Skeletal muscle satellite cell (primary cell): ENCODE results near the gene SCN8A.

Experiments used
- H3K27me3 ChIP-seq: 2 replicates; pipeline ENCODE4 v1.7.0; 2013; ENCODE audit warnings: low read length; ENCODE audit not compliant: control insufficient read depth, insufficient read depth
- H3K36me3 ChIP-seq: 2 replicates; pipeline ENCODE4 v1.7.0; 2013; ENCODE audit warnings: mild to moderate bottlenecking, control low read depth, low read length; ENCODE audit not compliant: insufficient read depth
- H3K4me1 ChIP-seq: 2 replicates; pipeline ENCODE4 v1.7.0; 2013; ENCODE audit warnings: low read length; ENCODE audit not compliant: control insufficient read depth, insufficient read depth
- H3K4me2 ChIP-seq: 2 replicates; pipeline ENCODE4 v1.7.0; 2013; ENCODE audit warnings: mild to moderate bottlenecking, low read length
- H3K4me3 ChIP-seq: 2 replicates; pipeline ENCODE4 v1.7.0; 2013; ENCODE audit warnings: low read length
- H3K9ac ChIP-seq: 2 replicates; pipeline ENCODE4 v1.7.0; 2013; ENCODE audit warnings: mild to moderate bottlenecking, low read depth, low read length, moderate library complexity
- H3K9me3 ChIP-seq: replicated peaks from 2 replicates; pipeline ENCODE4 v1.7.0; 2013; ENCODE audit warnings: mild to moderate bottlenecking, control low read depth, low read length

Gene SCN8A

DNA sequence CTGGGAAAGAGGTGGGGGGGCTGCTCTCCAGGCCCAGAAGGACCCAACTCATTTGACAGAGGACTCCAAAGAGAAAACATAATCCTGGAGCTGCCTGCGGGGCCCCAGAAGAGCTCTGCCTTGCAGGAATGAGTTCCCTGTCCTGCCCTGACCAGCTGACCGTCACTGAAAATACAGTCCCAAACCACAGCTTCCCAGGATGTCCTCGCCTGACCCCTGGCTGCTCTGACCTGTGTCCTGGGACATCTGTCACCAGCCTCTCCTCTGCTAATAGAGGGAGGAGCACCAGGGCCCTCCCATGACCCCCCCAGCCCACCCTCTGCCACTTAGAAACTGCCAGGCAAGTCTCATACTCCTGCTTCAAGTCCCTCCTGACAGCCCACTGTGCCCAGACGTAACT lies 247.7 kb downstream of the SCN8A start:
- no peaks in the 10 kb centered on the region for H3K36me3 ChIP-seq
- H3K4me3 ChIP-seq = no peak overlapping the region
- no peaks in the 10 kb centered on the region for H3K4me1 ChIP-seq
- peaks cover 75% of the 10 kb centered on the region for H3K27me3 ChIP-seq
- H3K4me2 ChIP-seq = no peak overlapping the region
- no peaks in the 10 kb centered on the region for H3K9me3 ChIP-seq
- no peak overlapping the region for H3K9ac ChIP-seq

DNA sequence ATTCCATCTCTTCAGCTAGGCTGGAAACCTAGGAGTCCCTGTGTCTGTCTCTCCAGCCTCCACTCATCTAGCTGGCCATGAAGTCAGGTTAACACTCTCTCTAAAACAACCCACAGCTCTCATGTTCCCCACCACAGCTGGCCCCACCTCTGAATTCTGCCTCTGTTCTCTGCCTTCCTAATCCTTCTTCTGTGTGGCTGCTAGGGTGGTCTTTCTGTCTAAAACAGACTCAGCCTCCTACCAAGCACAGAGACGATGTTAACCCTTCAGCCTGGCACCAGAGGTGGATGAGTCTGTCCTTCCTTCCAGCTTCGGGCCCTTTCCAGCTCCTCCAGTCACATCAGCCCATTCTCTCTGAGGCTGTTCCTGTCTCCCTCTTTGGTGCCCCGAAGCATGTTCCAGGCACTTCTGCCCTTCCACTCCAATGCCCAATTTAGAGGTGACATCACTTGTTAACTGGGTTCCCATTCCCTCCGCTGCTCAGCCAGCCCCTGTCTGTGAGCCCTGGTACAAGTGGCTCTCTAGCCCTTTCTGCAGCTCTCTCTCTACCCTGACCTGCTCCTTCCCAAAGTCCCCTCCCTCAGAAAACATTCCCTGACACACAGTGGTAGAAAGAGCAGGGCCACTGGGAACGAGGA lies 248.4 kb downstream of the SCN8A start:
- H3K27me3 ChIP-seq = peaks cover 75% of the 10 kb centered on the region

DNA sequence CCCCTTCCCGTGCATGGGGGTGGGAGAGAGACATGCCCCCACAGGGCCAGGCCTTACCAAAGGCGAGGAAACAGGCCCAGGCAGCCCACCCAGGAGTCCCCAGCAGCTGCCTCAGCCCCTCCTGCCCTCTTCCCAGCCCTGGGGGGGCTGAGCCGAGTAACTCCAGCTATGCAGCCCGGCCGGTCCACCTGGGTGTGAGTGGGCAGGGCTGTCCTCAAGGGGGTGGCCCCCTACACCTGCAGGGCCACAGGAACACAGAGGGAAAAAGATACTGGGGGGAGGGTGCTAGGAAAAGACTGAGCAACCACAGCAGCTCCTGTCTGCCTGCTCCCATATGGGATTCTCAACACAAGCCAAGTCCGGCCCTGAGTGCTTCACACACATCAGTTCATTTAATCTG lies 249.9 kb downstream of the SCN8A start:
- H3K9ac ChIP-seq = no peak overlapping the region
- H3K36me3 ChIP-seq = no peaks in the 10 kb centered on the region
- no peaks in the 10 kb centered on the region for H3K4me1 ChIP-seq
- peaks cover 82% of the 10 kb centered on the region for H3K27me3 ChIP-seq
- no peaks in the 10 kb centered on the region for H3K9me3 ChIP-seq
- no peak overlapping the region for H3K4me2 ChIP-seq
- H3K4me3 ChIP-seq = no peak overlapping the region

More for the DNA sequence above, 248.4 kb downstream of the SCN8A start:
- H3K9me3 ChIP-seq = no peaks in the 10 kb centered on the region
- H3K4me3 ChIP-seq = no peak overlapping the region
- no peak overlapping the region for H3K9ac ChIP-seq
- H3K36me3 ChIP-seq = no peaks in the 10 kb centered on the region
- H3K4me2 ChIP-seq = no peak overlapping the region
- H3K4me1 ChIP-seq = no peaks in the 10 kb centered on the region

DNA sequence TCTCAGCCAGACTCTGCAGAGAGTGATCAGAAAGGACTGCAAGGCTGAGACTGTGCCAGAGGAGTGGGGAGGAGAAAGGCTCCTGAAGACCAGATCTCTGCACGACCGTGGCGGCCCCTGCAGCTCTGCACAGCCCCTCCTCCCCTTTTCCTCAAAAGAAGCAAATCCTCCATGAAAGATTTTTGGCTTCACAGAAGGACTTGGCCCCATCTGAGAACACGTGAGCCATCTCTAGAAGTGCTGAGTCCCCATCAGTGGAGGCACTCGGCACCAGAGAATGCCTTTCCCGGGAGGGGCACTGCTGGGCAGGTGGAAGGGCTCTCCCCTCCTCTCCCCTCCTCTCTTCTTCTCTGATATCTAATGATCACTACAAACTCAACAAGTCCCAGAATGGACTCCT lies 250.7 kb downstream of the SCN8A start:
- Histone ChIP-seq H3K4me1 (peaks cover 2% of the 10 kb centered on the region), H3K9me3 (no peaks in the 10 kb centered on the region), H3K27me3 (peaks cover 87% of the 10 kb centered on the region), H3K36me3 (no peaks in the 10 kb centered on the region), H3K9ac (no peak overlapping the region), H3K4me3 (no peak overlapping the region), H3K4me2 (no peak overlapping the region)

DNA sequence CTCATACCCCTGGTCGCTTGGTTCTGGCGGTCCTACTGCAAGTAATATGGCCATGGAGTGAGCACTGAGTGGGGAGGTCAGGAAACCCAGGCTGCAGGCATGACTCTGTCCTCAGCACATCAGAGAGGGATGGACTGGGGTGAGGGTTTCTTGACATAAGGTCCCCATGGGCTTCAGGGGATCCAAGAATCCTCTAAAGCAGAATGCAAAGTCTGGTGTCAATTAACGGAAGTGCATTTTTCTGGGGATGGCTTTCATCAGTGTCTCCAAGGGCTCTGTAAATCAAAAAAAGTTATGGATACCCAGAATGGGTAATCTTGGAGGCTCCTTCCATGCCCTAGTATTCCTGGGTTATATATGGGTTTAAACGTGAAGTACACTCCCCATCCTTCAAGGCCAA lies 253.8 kb downstream of the SCN8A start:
- H3K36me3 ChIP-seq = no peaks in the 10 kb centered on the region
- no peak overlapping the region for H3K4me3 ChIP-seq
- peaks cover 14% of the 10 kb centered on the region for H3K4me1 ChIP-seq
- no peak overlapping the region for H3K4me2 ChIP-seq
- peaks cover 81% of the 10 kb centered on the region for H3K27me3 ChIP-seq
- H3K9ac ChIP-seq = no peak overlapping the region
- H3K9me3 ChIP-seq = no peaks in the 10 kb centered on the region

DNA sequence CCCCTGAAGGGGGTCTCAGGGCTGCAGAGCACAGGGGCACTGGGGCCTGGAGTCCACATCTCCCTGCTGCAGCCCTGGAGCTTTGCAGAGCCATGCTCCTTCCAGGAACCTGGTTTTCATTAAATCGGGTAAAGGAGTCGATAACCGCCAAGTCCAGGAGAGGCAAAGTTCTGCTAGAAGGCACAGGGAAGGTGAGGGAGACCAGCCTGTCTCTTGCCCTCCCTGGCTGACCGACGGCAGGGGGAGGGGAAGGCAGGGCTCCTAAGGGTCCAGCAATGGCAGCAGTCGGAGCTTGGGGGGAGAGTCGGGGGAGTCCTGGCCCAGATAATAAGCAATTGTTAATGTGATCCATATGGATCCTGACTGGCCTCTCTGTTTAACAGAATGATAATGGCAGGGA lies 254.4 kb downstream of the SCN8A start:
- Histone ChIP-seq H3K9me3 (no peaks in the 10 kb centered on the region), H3K36me3 (no peaks in the 10 kb centered on the region), H3K4me1 (peaks cover 14% of the 10 kb centered on the region), H3K4me3 (no peak overlapping the region), H3K4me2 (no peak overlapping the region), H3K27me3 (peaks cover 83% of the 10 kb centered on the region), H3K9ac (no peak overlapping the region)

DNA sequence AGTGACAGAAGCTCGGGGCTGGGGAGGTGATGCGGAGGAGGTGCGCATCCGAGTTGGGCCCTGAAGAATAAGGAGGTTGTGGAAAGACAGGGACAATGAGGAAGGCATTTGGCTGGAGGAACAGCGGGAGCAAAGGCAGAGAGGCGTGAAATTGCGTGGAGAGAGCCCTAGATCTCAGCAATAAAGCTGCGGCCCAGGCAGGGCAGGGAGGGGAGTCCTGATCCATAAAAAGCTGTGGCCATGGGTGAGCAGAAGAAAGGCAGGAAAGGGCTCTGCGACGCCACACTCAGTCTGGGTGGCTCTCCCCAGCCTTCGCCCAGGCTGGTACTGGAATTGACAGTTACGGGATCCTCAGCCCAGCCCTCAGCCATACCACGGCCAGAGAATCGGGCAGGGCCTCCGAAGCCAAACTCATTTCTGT lies 255.2 kb downstream of the SCN8A start:
- Histone ChIP-seq H3K36me3 (no peaks in the 10 kb centered on the region), H3K9me3 (no peaks in the 10 kb centered on the region), H3K27me3 (peaks cover 85% of the 10 kb centered on the region), H3K4me2 (peak overlapping the region; percentile 94), H3K4me1 (peaks cover 14% of the 10 kb centered on the region), H3K9ac (no peak overlapping the region), H3K4me3 (peak overlapping the region; percentile 70)

DNA sequence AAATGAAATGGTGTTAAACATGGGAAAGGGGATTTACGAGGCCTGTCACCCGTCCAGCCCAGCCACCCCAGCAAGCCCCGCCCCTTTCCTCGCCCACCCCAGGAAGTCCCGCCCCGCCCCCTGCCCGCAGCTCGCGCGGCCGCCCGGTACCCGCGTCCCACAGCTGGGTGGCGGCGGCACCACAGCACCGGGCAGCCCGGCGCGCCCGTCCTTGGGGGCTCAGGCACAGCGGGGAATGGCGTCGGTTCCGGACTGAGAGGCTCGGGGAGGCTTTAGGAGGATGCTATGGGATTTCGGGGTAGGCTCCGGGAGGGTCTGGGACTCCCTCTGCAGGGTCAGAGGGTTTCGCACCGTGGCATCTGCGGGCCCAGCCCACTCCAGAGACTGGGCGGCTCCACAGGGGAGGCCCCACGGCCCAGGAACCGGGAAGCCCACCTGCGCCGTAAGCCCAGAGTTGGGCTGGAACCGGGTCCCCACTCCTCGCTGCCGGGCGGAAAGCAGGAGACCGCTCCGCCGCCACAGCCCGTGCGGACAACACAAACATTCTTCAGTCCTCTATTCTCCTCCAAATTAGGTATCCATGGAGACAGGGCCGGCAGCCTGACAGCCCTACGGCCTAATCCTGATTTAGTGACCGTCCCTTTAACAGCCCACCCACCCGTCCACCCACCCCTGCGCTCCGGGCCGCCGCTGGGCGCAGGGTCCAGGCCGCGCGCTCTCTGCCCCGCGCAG lies 256.0 kb downstream of the SCN8A start:
- peak overlapping the region; percentile 94 for H3K4me2 ChIP-seq
- H3K36me3 ChIP-seq = no peaks in the 10 kb centered on the region
- H3K4me1 ChIP-seq = peaks cover 14% of the 10 kb centered on the region
- H3K9me3 ChIP-seq = no peaks in the 10 kb centered on the region
- peaks cover 81% of the 10 kb centered on the region for H3K27me3 ChIP-seq
- peak overlapping the region; percentile 70 for H3K4me3 ChIP-seq
- no peak overlapping the region for H3K9ac ChIP-seq

DNA sequence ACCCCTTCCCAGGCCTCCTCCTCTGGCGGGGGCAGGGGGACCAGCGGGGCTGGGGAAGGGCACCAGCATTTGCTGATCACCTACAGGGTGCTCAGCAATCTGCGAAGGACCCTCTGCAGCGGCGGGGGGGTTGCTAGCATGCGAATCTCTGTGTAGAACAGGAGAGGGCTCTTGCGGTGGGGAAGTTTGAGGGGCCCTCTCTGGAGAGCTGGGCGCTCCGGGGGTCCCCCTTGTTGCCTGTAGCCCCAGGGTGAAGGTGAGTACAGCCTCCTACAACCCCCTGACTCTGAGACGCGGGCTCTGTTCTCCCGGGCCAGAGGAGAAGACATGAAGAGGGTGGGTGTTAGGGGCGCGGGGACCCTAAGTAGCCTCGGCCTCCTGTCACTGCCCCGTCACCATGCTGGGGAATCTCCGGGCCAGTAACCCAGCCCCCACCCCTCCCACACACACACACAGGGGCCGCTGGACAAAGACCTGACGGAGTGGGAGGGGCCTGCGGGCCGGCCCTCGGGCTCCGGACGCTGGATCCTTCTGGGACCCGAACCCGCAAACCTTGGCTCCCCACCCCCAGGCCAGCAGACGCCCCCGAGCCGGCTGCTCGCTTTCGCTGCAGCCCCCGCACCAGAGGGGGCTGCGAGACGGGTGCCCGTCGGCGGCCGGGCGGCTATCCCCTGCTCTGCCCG lies 256.8 kb downstream of the SCN8A start:
- Histone ChIP-seq H3K9ac (no peak overlapping the region), H3K27me3 (peaks cover 79% of the 10 kb centered on the region), H3K4me3 (peak overlapping the region; percentile 70), H3K4me1 (peaks cover 14% of the 10 kb centered on the region), H3K36me3 (no peaks in the 10 kb centered on the region), H3K4me2 (peak overlapping the region; percentile 94), H3K9me3 (no peaks in the 10 kb centered on the region)

DNA sequence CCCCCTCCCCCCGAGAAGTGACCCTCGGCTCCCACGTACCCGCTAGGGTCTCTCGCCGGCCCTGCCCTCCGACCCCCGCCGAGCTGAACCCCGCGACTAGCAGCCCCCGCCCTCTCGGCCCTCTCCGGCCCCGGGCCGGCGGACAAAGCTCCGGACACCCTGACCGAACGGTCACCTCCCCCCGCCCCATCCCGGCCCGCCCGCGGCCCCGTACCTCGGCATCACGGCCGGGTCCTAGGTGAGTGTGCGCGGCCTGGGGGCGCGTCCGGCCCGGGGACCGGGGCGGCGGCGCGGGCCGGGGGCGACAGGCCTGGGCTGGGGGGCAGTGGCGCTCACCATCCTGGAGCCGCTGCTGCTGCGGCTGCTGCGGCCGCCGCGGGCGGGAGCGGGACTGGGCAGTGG lies 257.3 kb downstream of the SCN8A start, which contains the start of gene FIGNL2:
FIGNL2 (minus strand) TSS at position 393 of the 402 bp plus-strand sequence. CDS start 26,305 bp downstream, outside the sequence.
- Histone ChIP-seq H3K4me1 (peaks cover 14% of the 10 kb centered on the region), H3K9me3 (no peaks in the 10 kb centered on the region), H3K4me2 (peak within 1 kb of the TSS; percentile 94), H3K27me3 (peaks cover 80% of the 10 kb centered on the region), H3K36me3 (no peaks in the 10 kb centered on the region), H3K9ac (no peak within 1 kb of the TSS), H3K4me3 (peak within 1 kb of the TSS; percentile 49)

DNA sequence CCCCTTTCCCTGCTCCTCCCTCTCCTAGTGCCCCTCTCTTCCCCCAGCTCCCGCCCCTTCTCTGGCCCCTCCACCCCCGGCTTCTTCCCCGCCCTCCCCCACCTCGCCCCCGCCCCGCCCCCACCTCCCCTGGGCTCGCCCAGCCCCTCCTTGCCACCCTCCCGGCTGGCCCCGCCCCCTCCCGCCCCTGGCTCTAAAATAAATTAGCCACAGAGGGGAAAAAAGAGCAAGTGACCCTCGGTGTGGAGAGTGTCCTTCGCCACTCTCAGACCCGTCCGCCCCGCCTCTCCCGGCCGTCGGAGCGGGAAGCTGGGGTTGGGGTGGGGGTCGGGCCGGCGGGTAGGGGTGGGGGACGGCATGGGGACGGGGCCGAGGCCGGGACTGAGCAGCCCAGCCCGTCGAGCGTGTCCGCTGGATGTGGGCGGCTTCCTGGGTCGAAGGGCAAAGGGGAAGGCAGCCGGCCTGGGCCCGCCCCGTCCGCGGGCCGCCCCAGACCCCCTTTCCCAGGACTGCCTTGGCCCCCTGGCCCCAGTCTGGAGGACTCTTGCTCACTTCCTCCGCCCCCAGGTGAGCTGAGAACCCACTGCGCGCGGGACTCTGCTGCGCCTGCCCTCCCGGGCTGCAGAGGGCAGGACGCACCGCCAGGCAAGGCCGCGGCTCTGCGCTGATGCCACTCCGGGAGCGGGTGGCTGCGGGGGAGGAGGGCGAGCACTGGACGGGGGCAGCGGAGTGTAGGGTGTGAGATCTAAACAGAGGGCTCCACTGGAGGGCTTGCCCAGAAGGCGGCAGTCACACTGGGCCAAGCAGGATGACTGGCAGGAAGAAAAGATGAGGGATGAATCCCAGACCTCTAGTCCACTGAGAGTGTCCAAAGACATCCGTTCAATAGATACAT lies 258.1 kb downstream of the SCN8A start:
- H3K4me3 ChIP-seq = no peak overlapping the region
- H3K4me2 ChIP-seq = no peak overlapping the region
- H3K4me1 ChIP-seq = peaks cover 14% of the 10 kb centered on the region
- H3K9ac ChIP-seq = no peak overlapping the region
- peaks cover 77% of the 10 kb centered on the region for H3K27me3 ChIP-seq
- no peaks in the 10 kb centered on the region for H3K36me3 ChIP-seq
- H3K9me3 ChIP-seq = no peaks in the 10 kb centered on the region
